Activated naive CD8-positive, alpha-beta T cell treated with anti-CD3 and anti-CD28 coated beads, Interleukin-2, amount 50 U/mL, for 24 hours (primary cell): ENCODE data around the gene FGGY.
"Not testable (repeated sequence)": the region's sequence is repeated elsewhere in the genome, so short reads cannot be mapped to it uniquely, and the experiment has no call there.

Experiments used
- ATAC-seq: fragments of 150-1000 bp; cut with Tn5 transposase; one replicate; pipeline ENCODE4 v1.10.0; 2021
- DNase-seq: peaks from one replicate; pipeline ENCODE4 v3.0.0; 2021
- H3K27ac Mint-ChIP-seq: one replicate; pipeline ENCODE4 v1.8.0; 2021; ENCODE audit warnings: mild to moderate bottlenecking, mixed read lengths
- H3K27me3 Mint-ChIP-seq: one replicate; pipeline ENCODE4 v1.8.0; 2021; ENCODE audit warnings: mixed read lengths
- H3K36me3 Mint-ChIP-seq: one replicate; pipeline ENCODE4 v1.8.0; 2021; ENCODE audit warnings: low read depth, mixed read lengths
- H3K4me1 Mint-ChIP-seq: one replicate; pipeline ENCODE4 v1.8.0; 2021; ENCODE audit warnings: mixed read lengths
- H3K4me3 Mint-ChIP-seq: one replicate; pipeline ENCODE4 v1.8.0; 2021; ENCODE audit warnings: mild to moderate bottlenecking, moderate library complexity, mixed read lengths
- H3K9me3 Mint-ChIP-seq: one replicate; pipeline ENCODE4 v1.8.0; 2021; ENCODE audit warnings: mixed read lengths

Gene FGGY

GRCh38 chr1:59635097-59635496 lies 338.2 kb downstream of the FGGY start:
- no peaks in the 10 kb centered on the region for H3K4me1 Mint-ChIP-seq
- no peak overlapping the region for H3K4me3 Mint-ChIP-seq
- no peaks in the 10 kb centered on the region for H3K9me3 Mint-ChIP-seq
- H3K27me3 Mint-ChIP-seq: no peaks in the 10 kb centered on the region
- no peak for DNase-seq
- no peak for ATAC-seq
- H3K27ac Mint-ChIP-seq: no peak overlapping the region
- no peaks in the 10 kb centered on the region for H3K36me3 Mint-ChIP-seq

GRCh38 chr1:59638231-59638711 lies 341.4 kb downstream of the FGGY start:
- DNase-seq: no peak
- Mint-ChIP-seq H3K4me1 (no peaks in the 10 kb centered on the region), H3K9me3 (no peaks in the 10 kb centered on the region), H3K36me3 (no peaks in the 10 kb centered on the region), H3K27me3 (no peaks in the 10 kb centered on the region), H3K27ac (no peak overlapping the region), H3K4me3 (no peak overlapping the region)
- ATAC-seq: no peak

GRCh38 chr1:59639266-59639665 lies 342.4 kb downstream of the FGGY start:
- no peak overlapping the region for H3K27ac Mint-ChIP-seq
- no peaks in the 10 kb centered on the region for H3K36me3 Mint-ChIP-seq
- H3K9me3 Mint-ChIP-seq: no peaks in the 10 kb centered on the region

GRCh38 chr1:59640851-59641250 lies 344.0 kb downstream of the FGGY start:
- no peaks in the 10 kb centered on the region for H3K4me1 Mint-ChIP-seq
- no peaks in the 10 kb centered on the region for H3K9me3 Mint-ChIP-seq
- H3K27ac Mint-ChIP-seq: no peak overlapping the region
- ATAC-seq (no peak), DNase-seq (no peak)
- no peaks in the 10 kb centered on the region for H3K27me3 Mint-ChIP-seq
- no peaks in the 10 kb centered on the region for H3K36me3 Mint-ChIP-seq
- no peak overlapping the region for H3K4me3 Mint-ChIP-seq

More at GRCh38 chr1:59639266-59639665, 342.4 kb downstream of the FGGY start:
- DNase-seq (no peak), ATAC-seq (no peak)
- Mint-ChIP-seq H3K4me1 (no peaks in the 10 kb centered on the region), H3K27me3 (no peaks in the 10 kb centered on the region), H3K4me3 (no peak overlapping the region)

GRCh38 chr1:59641836-59642235 lies 344.9 kb downstream of the FGGY start:
- ATAC-seq: no peak

GRCh38 chr1:59643526-59643925 lies 346.6 kb downstream of the FGGY start:
- H3K27me3 Mint-ChIP-seq: no peaks in the 10 kb centered on the region
- H3K4me1 Mint-ChIP-seq: no peaks in the 10 kb centered on the region
- no peak overlapping the region for H3K27ac Mint-ChIP-seq
- no peak overlapping the region for H3K4me3 Mint-ChIP-seq
- no peaks in the 10 kb centered on the region for H3K36me3 Mint-ChIP-seq
- no peak for DNase-seq
- ATAC-seq: no peak
- H3K9me3 Mint-ChIP-seq: no peaks in the 10 kb centered on the region

More at GRCh38 chr1:59641836-59642235, 344.9 kb downstream of the FGGY start:
- no peaks in the 10 kb centered on the region for H3K36me3 Mint-ChIP-seq
- H3K4me1 Mint-ChIP-seq: no peaks in the 10 kb centered on the region
- no peak for DNase-seq
- H3K9me3 Mint-ChIP-seq: no peaks in the 10 kb centered on the region
- no peak overlapping the region for H3K27ac Mint-ChIP-seq
- H3K4me3 Mint-ChIP-seq: no peak overlapping the region
- H3K27me3 Mint-ChIP-seq: no peaks in the 10 kb centered on the region

GRCh38 chr1:59645893-59646292 lies 349.0 kb downstream of the FGGY start:
- no peaks in the 10 kb centered on the region for H3K36me3 Mint-ChIP-seq
- no peak overlapping the region for H3K27ac Mint-ChIP-seq
- no peaks in the 10 kb centered on the region for H3K27me3 Mint-ChIP-seq
- DNase-seq (no peak), ATAC-seq (no peak)
- H3K9me3 Mint-ChIP-seq: no peaks in the 10 kb centered on the region
- H3K4me1 Mint-ChIP-seq: no peaks in the 10 kb centered on the region
- H3K4me3 Mint-ChIP-seq: no peak overlapping the region

- not testable (repeated sequence) for H3K27ac Mint-ChIP-seq, H3K27me3 Mint-ChIP-seq, H3K36me3 Mint-ChIP-seq, ATAC-seq, DNase-seq, H3K4me1 Mint-ChIP-seq, H3K9me3 Mint-ChIP-seq, H3K4me3 Mint-ChIP-seq
Observed at GRCh38 chr1:59653142-59653958, 356.5 kb downstream of the FGGY start.

GRCh38 chr1:59653968-59654367 lies 357.1 kb downstream of the FGGY start:
- no peak for ATAC-seq
- Mint-ChIP-seq H3K4me1 (no peaks in the 10 kb centered on the region), H3K9me3 (no peaks in the 10 kb centered on the region), H3K36me3 (no peaks in the 10 kb centered on the region), H3K27me3 (peaks cover 2% of the 10 kb centered on the region), H3K4me3 (no peak overlapping the region), H3K27ac (no peak overlapping the region)
- no peak for DNase-seq

- DNase-seq (no peak), ATAC-seq (no peak)
- Mint-ChIP-seq H3K4me3 (no peak overlapping the region), H3K36me3 (no peaks in the 10 kb centered on the region), H3K4me1 (no peaks in the 10 kb centered on the region), H3K9me3 (no peaks in the 10 kb centered on the region), H3K27ac (no peak overlapping the region), H3K27me3 (peaks cover 2% of the 10 kb centered on the region)
Observed at GRCh38 chr1:59657873-59658465, 361.1 kb downstream of the FGGY start.

GRCh38 chr1:59664166-59664565 lies 367.3 kb downstream of the FGGY start:
- no peak for DNase-seq
- ATAC-seq: no peak
- Mint-ChIP-seq H3K9me3 (no peaks in the 10 kb centered on the region), H3K27ac (no peak overlapping the region), H3K4me1 (no peaks in the 10 kb centered on the region), H3K4me3 (no peak overlapping the region), H3K36me3 (no peaks in the 10 kb centered on the region), H3K27me3 (no peaks in the 10 kb centered on the region)

GRCh38 chr1:59666106-59666505 lies 369.2 kb downstream of the FGGY start:
- Mint-ChIP-seq H3K4me3 (no peak overlapping the region), H3K27ac (no peak overlapping the region), H3K27me3 (no peaks in the 10 kb centered on the region), H3K9me3 (no peaks in the 10 kb centered on the region), H3K4me1 (no peaks in the 10 kb centered on the region), H3K36me3 (no peaks in the 10 kb centered on the region)
- ATAC-seq (no peak), DNase-seq (no peak)

- DNase-seq: no peak
- Mint-ChIP-seq H3K9me3 (no peaks in the 10 kb centered on the region), H3K36me3 (no peaks in the 10 kb centered on the region), H3K27ac (no peak overlapping the region), H3K4me3 (no peak overlapping the region), H3K27me3 (no peaks in the 10 kb centered on the region), H3K4me1 (no peaks in the 10 kb centered on the region)
- ATAC-seq: no peak
Observed at GRCh38 chr1:59667020-59667419, 370.1 kb downstream of the FGGY start.

GRCh38 chr1:59669752-59670312 lies 372.9 kb downstream of the FGGY start:
- DNase-seq (no peak), ATAC-seq (no peak)
- no peaks in the 10 kb centered on the region for H3K9me3 Mint-ChIP-seq
- H3K4me3 Mint-ChIP-seq: no peak overlapping the region
- peaks cover 13% of the 10 kb centered on the region for H3K4me1 Mint-ChIP-seq
- H3K27ac Mint-ChIP-seq: no peak overlapping the region
- H3K36me3 Mint-ChIP-seq: no peaks in the 10 kb centered on the region
- H3K27me3 Mint-ChIP-seq: no peaks in the 10 kb centered on the region

GRCh38 chr1:59670662-59671061 lies 373.8 kb downstream of the FGGY start:
- Mint-ChIP-seq H3K27me3 (no peaks in the 10 kb centered on the region), H3K9me3 (no peaks in the 10 kb centered on the region), H3K27ac (no peak overlapping the region), H3K4me1 (peaks cover 13% of the 10 kb centered on the region), H3K36me3 (no peaks in the 10 kb centered on the region), H3K4me3 (no peak overlapping the region)
- ATAC-seq: no peak
- no peak for DNase-seq
